WTC11 (cell line): ENCODE results near the gene MEGF8.

Experiments used
- CREB1 ChIP-seq: sonication (generic); formaldehyde crosslinking; IDR thresholded peaks from 2 replicates; pipeline ENCODE4 v1.8.0; 2023; ENCODE audit warnings: mild to moderate bottlenecking, missing genetic modification reagents
- CTCF ChIP-seq: fragments of 200-600 bp; IDR thresholded peaks from 2 replicates; pipeline ENCODE4 v1.8.0; 2022; ENCODE audit warnings: antibody characterized with exemption
- ETV6 ChIP-seq: sonication (generic); formaldehyde crosslinking; IDR thresholded peaks from 2 replicates; pipeline ENCODE4 v1.8.1; 2022; ENCODE audit warnings: mild to moderate bottlenecking, missing genetic modification reagents
- FOXK1 ChIP-seq: sonication (generic); formaldehyde crosslinking; IDR thresholded peaks from 2 replicates; pipeline ENCODE4 v1.8.0; 2022; ENCODE audit warnings: mild to moderate bottlenecking, moderate library complexity, missing genetic modification reagents
- TCF7 ChIP-seq: sonication (generic); formaldehyde crosslinking; IDR thresholded peaks from 2 replicates; pipeline ENCODE4 v1.8.0; 2022; ENCODE audit warnings: mild to moderate bottlenecking, low read depth, missing genetic modification reagents, moderate library complexity
- ZBTB21 ChIP-seq: sonication (generic); formaldehyde crosslinking; IDR thresholded peaks from 2 replicates; pipeline ENCODE4 v1.8.1; 2023; ENCODE audit warnings: mild to moderate bottlenecking, missing genetic modification reagents, borderline replicate concordance
- ZNF512 ChIP-seq: sonication (generic); formaldehyde crosslinking; IDR thresholded peaks from 2 replicates; pipeline ENCODE4 v1.8.1; 2022; ENCODE audit warnings: missing genetic modification reagents, borderline replicate concordance
- TF ChIP-seq, protein P1 (sequence below): sonication (generic); formaldehyde crosslinking; IDR thresholded peaks from 2 replicates; pipeline ENCODE4 v1.8.0; 2022; ENCODE audit warnings: mild to moderate bottlenecking, missing genetic modification reagents
- TF ChIP-seq, protein P2 (sequence below): sonication (generic); formaldehyde crosslinking; IDR thresholded peaks from 2 replicates; pipeline ENCODE4 v1.8.0; 2022; ENCODE audit warnings: mild to moderate bottlenecking, missing genetic modification reagents
- TF ChIP-seq, protein P3 (sequence below): sonication (generic); formaldehyde crosslinking; conservative IDR thresholded peaks from 2 replicates; pipeline ENCODE4 v1.8.1; 2023; ENCODE audit warnings: mild to moderate bottlenecking, low read depth, missing genetic modification reagents, moderate library complexity
- TF ChIP-seq, protein P4 (sequence below): sonication (generic); formaldehyde crosslinking; IDR thresholded peaks from 2 replicates; pipeline ENCODE4 v1.8.0; 2023; ENCODE audit warnings: missing genetic modification reagents, mild to moderate bottlenecking, borderline replicate concordance

GRCh38 chr19:42374826-42375376, 49.5 kb downstream of the MEGF8 start:
- no peak for TF ChIP-seq CTCF
- TF ChIP-seq FOXK1 (CRISPR knock-in tag): no peak
- TF ChIP-seq TCF7 (CRISPR knock-in tag): no peak
- no peak for TF ChIP-seq CREB1 (CRISPR knock-in tag)
- TF ChIP-seq, protein P1, sequence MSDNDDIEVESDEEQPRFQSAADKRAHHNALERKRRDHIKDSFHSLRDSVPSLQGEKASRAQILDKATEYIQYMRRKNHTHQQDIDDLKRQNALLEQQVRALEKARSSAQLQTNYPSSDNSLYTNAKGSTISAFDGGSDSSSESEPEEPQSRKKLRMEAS (CRISPR knock-in tag): no peak
- TF ChIP-seq, protein P2, sequence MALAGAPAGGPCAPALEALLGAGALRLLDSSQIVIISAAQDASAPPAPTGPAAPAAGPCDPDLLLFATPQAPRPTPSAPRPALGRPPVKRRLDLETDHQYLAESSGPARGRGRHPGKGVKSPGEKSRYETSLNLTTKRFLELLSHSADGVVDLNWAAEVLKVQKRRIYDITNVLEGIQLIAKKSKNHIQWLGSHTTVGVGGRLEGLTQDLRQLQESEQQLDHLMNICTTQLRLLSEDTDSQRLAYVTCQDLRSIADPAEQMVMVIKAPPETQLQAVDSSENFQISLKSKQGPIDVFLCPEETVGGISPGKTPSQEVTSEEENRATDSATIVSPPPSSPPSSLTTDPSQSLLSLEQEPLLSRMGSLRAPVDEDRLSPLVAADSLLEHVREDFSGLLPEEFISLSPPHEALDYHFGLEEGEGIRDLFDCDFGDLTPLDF (CRISPR knock-in tag): no peak
- TF ChIP-seq ZNF512 (CRISPR knock-in tag): no peak
- TF ChIP-seq ETV6 (CRISPR knock-in tag): no peak
- TF ChIP-seq, protein P3, sequence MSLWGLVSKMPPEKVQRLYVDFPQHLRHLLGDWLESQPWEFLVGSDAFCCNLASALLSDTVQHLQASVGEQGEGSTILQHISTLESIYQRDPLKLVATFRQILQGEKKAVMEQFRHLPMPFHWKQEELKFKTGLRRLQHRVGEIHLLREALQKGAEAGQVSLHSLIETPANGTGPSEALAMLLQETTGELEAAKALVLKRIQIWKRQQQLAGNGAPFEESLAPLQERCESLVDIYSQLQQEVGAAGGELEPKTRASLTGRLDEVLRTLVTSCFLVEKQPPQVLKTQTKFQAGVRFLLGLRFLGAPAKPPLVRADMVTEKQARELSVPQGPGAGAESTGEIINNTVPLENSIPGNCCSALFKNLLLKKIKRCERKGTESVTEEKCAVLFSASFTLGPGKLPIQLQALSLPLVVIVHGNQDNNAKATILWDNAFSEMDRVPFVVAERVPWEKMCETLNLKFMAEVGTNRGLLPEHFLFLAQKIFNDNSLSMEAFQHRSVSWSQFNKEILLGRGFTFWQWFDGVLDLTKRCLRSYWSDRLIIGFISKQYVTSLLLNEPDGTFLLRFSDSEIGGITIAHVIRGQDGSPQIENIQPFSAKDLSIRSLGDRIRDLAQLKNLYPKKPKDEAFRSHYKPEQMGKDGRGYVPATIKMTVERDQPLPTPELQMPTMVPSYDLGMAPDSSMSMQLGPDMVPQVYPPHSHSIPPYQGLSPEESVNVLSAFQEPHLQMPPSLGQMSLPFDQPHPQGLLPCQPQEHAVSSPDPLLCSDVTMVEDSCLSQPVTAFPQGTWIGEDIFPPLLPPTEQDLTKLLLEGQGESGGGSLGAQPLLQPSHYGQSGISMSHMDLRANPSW: no peak
- TF ChIP-seq, protein P4, sequence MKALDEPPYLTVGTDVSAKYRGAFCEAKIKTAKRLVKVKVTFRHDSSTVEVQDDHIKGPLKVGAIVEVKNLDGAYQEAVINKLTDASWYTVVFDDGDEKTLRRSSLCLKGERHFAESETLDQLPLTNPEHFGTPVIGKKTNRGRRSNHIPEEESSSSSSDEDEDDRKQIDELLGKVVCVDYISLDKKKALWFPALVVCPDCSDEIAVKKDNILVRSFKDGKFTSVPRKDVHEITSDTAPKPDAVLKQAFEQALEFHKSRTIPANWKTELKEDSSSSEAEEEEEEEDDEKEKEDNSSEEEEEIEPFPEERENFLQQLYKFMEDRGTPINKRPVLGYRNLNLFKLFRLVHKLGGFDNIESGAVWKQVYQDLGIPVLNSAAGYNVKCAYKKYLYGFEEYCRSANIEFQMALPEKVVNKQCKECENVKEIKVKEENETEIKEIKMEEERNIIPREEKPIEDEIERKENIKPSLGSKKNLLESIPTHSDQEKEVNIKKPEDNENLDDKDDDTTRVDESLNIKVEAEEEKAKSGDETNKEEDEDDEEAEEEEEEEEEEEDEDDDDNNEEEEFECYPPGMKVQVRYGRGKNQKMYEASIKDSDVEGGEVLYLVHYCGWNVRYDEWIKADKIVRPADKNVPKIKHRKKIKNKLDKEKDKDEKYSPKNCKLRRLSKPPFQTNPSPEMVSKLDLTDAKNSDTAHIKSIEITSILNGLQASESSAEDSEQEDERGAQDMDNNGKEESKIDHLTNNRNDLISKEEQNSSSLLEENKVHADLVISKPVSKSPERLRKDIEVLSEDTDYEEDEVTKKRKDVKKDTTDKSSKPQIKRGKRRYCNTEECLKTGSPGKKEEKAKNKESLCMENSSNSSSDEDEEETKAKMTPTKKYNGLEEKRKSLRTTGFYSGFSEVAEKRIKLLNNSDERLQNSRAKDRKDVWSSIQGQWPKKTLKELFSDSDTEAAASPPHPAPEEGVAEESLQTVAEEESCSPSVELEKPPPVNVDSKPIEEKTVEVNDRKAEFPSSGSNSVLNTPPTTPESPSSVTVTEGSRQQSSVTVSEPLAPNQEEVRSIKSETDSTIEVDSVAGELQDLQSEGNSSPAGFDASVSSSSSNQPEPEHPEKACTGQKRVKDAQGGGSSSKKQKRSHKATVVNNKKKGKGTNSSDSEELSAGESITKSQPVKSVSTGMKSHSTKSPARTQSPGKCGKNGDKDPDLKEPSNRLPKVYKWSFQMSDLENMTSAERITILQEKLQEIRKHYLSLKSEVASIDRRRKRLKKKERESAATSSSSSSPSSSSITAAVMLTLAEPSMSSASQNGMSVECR (CRISPR knock-in tag): no peak
- no peak for TF ChIP-seq ZBTB21 (CRISPR knock-in tag)
